Endothelial cell of umbilical vein (primary cell): ENCODE results near the gene PRDM2. TPM values are rescaled to one million over a fixed set of nuclear protein-coding genes. Genes with fewer than 3 reads are reported as not detected.

ENCODE experiments used
- BruUV-seq: library from RNA; stranded (reverse); fragments of 400-500 nt; replicated peaks from 2 replicates; lab custom pipeline; 2021; lab: Mats Ljungman, UMichigan
- CTCF ChIA-PET: fragments of 300-600, 350-600 bp; sonication (Branson Sonifier 250); formaldehyde crosslinking; loops from one replicate; lab custom pipeline; 2021; ENCODE audit warnings: antibody characterized with exemption, inconsistent platforms; lab: Charles Lee
- POLR2A ChIA-PET: fragments of 300-600, 350-600 bp; sonication (Branson Sonifier 250); formaldehyde crosslinking; loops from one replicate; lab custom pipeline; 2021; ENCODE audit warnings: antibody characterized with exemption, inconsistent platforms; lab: Charles Lee
- DNase-seq: peaks from one replicate; pipeline ENCODE4 v3.0.0-alpha.2; 2011; ENCODE audit warnings: low read depth, low spot score
- FAIRE-seq: peaks from 2 replicates; lab custom pipeline; 2011; peaks lifted over from hg19 to GRCh38; lab: Jason Lieb, UNC
- H2AFZ ChIP-seq: 2 replicates; pipeline ENCODE4 v1.6.0; 2012; ENCODE audit warnings: low read depth, low read length, control low read depth, inconsistent platforms
- H3K27ac ChIP-seq: 2 replicates; pipeline ENCODE4 v1.5.1; 2011; ENCODE audit warnings: low read depth, mild to moderate bottlenecking, control low read depth, low read length, moderate library complexity; ENCODE audit not compliant: insufficient read depth
- H3K27me3 ChIP-seq, 2 experiments: 2 replicates each; pipeline versions ENCODE4 v1.6.0 to v1.6.1; 2011; ENCODE audit warnings: low read length in 2 of 2, mixed read lengths in 1 of 2; ENCODE audit not compliant: control insufficient read depth in 2 of 2, insufficient read depth in 2 of 2
- H3K36me3 ChIP-seq, 2 experiments: 2 replicates in 1 of 2; 3 replicates in 1 of 2; pipeline ENCODE4 v1.5.1; 2011; ENCODE audit warnings: low read length in 2 of 2, mild to moderate bottlenecking in 1 of 2, moderate library complexity in 1 of 2; ENCODE audit not compliant: control insufficient read depth in 2 of 2, insufficient read depth in 2 of 2; ENCODE audit errors: extremely low read depth in 1 of 2
- H3K4me1 ChIP-seq: 3 replicates; pipeline ENCODE4 v1.5.1; 2011; ENCODE audit warnings: mild to moderate bottlenecking, low read length; ENCODE audit not compliant: control insufficient read depth, insufficient read depth; ENCODE audit errors: extremely low read depth
- H3K4me2 ChIP-seq: 2 replicates; pipeline ENCODE4 v1.6.1; 2011; ENCODE audit warnings: low read length, control low read depth, mixed read lengths; ENCODE audit not compliant: insufficient read depth
- H3K4me3 ChIP-seq, 3 experiments: fragments of 200-600 bp in 1 of 3; sonication (generic), shearing (Covaris generic) in 1 of 3; replicated peaks in 1 of 3; 2 replicates each; pipeline ENCODE4 v1.5.1; 2011 to 2016; ENCODE audit warnings: control low read depth in 3 of 3, low read length in 3 of 3, mild to moderate bottlenecking in 2 of 3, inconsistent platforms in 1 of 3, low read depth in 1 of 3, moderate library complexity in 1 of 3; ENCODE audit not compliant: insufficient read depth in 1 of 3
- H3K79me2 ChIP-seq: 2 replicates; pipeline ENCODE4 v1.6.0; 2012; ENCODE audit warnings: low read length, inconsistent platforms; ENCODE audit not compliant: control insufficient read depth, insufficient read depth
- H3K9ac ChIP-seq: replicated peaks from 2 replicates; pipeline ENCODE3; 2011; ENCODE audit warnings: low read length, control low read depth; ENCODE audit not compliant: insufficient read depth; ENCODE audit errors: extremely low read depth
- H3K9me1 ChIP-seq: replicated peaks from 3 replicates; pipeline ENCODE4 v1.6.0; 2011; ENCODE audit warnings: mild to moderate bottlenecking, low read length; ENCODE audit not compliant: control insufficient read depth, insufficient read depth; ENCODE audit errors: extremely low read depth
- H3K9me3 ChIP-seq: replicated peaks from 2 replicates; pipeline ENCODE4 v1.5.1; 2012; ENCODE audit warnings: low read length, inconsistent platforms; ENCODE audit not compliant: control insufficient read depth, insufficient read depth
- H4K20me1 ChIP-seq: replicated peaks from 2 replicates; pipeline ENCODE3; 2011; ENCODE audit warnings: mild to moderate bottlenecking, low read length; ENCODE audit not compliant: control insufficient read depth, insufficient read depth; ENCODE audit errors: extremely low read depth
- CTCF ChIP-seq, 2 donors: IDR thresholded peaks; 1 replicate in 1 of 2; 2 replicates in 1 of 2; pipeline ENCODE4 v1.5.1; 2011; ENCODE audit warnings: low read length in 2 of 2, mild to moderate bottlenecking in 2 of 2, moderate library complexity in 2 of 2, control low read depth in 1 of 2, inconsistent platforms in 1 of 2, low read depth in 1 of 2; ENCODE audit not compliant: insufficient read depth in 1 of 2; ENCODE audit errors: extremely low read depth in 1 of 2
- EZH2 ChIP-seq: IDR thresholded peaks from 2 replicates; pipeline ENCODE4 v1.6.1; 2012; ENCODE audit warnings: borderline replicate concordance, low read depth, mild to moderate bottlenecking, moderate library complexity, low read length, inconsistent platforms; ENCODE audit not compliant: severe bottlenecking
- FOS ChIP-seq: IDR thresholded peaks from 2 replicates; pipeline ENCODE4 v1.6.1; 2011; ENCODE audit warnings: mild to moderate bottlenecking, low read length, moderate library complexity, borderline replicate concordance; ENCODE audit not compliant: insufficient read depth
- GATA2 ChIP-seq: IDR thresholded peaks from 2 replicates; pipeline ENCODE4 v1.7.0; 2011; ENCODE audit warnings: low read depth, mild to moderate bottlenecking, moderate library complexity, mixed read lengths, low read length; ENCODE audit not compliant: insufficient read length, insufficient read depth
- JUN ChIP-seq: IDR thresholded peaks from 2 replicates; pipeline ENCODE4 v1.6.1; 2011; ENCODE audit warnings: borderline replicate concordance, low read depth; ENCODE audit not compliant: insufficient read length, insufficient read depth
- MAX ChIP-seq: IDR thresholded peaks from 2 replicates; pipeline ENCODE4 v1.6.1; 2011; ENCODE audit not compliant: insufficient read depth, insufficient read length
- MYC ChIP-seq: IDR thresholded peaks from one replicate; pipeline ENCODE4 v1.6.1; 2011; ENCODE audit warnings: mild to moderate bottlenecking, low read depth, low read length
- POLR2A ChIP-seq: IDR thresholded peaks from 2 replicates; pipeline ENCODE4 v1.6.1; 2012; ENCODE audit warnings: low read depth, mild to moderate bottlenecking, control low read depth, low read length
- POLR2AphosphoS5 ChIP-seq: IDR thresholded peaks from 2 replicates; pipeline ENCODE4 v1.6.1; 2012; ENCODE audit warnings: low read depth, mild to moderate bottlenecking, control low read depth, low read length, moderate library complexity; ENCODE audit not compliant: insufficient read depth
- dilution Hi-C: fragments of 300-500 bp; cut with MboI; formaldehyde crosslinking; loops from one replicate; pipeline ENCODE4 v1.15.0; 2019; ENCODE audit warnings: low sequenced_read_pairs; ENCODE audit not compliant: extremely low pct_ligation_motif_present
- intact Hi-C: fragments of 100-400 bp; cut with micrococcal nuclease; formaldehyde crosslinking; loops from one replicate; pipeline ENCODE4 v1.10.0; 2022
- polyA plus RNA-seq, 4 experiments: library from polyadenylated mRNA; depleted of rRNA in 3 of 4; stranded (reverse) in 3 of 4; unstranded in 1 of 4; fragments of >200 nt; gene quantifications; 2 replicates each; pipeline versions ENCODE4 v1.2.1 to v1.2.3, GENCODE V29; 2011 to 2012; ENCODE audit warnings: missing spikeins in 1 of 4
- total RNA-seq: library from RNA; stranded (reverse); gene quantifications from 2 replicates; pipeline ENCODE4 v1.2.3, GENCODE V29; 2021

Gene PRDM2
- total and polyA plus RNA-seq, 2 donors (not counting 3 experiments of a cell fraction or from before 2014, with no cell fraction given), result 11.3 to 35.7 TPM

- ChIA-PET CTCF (no interaction called here), POLR2A (no interaction called here)
- dilution Hi-C loops, result no loop called here
- Histone ChIP-seq H3K79me2 (no peaks in the 10 kb centered on the region), H3K9me3 (no peaks in the 10 kb centered on the region), H2AFZ (no peak overlapping the region), H3K4me1 (no peaks in the 10 kb centered on the region), H3K4me3 (no peak overlapping the region), H3K9me1 (no peaks in the 10 kb centered on the region), H3K36me3 (no peaks in the 10 kb centered on the region), H3K27ac (no peak overlapping the region), H4K20me1 (no peaks in the 10 kb centered on the region), H3K27me3 (no peaks in the 10 kb centered on the region), H3K9ac (no peak overlapping the region), H3K4me2 (no peak overlapping the region)
- DNase-seq, result no peak
- TF ChIP-seq POLR2AphosphoS5, result no peak
- TF ChIP-seq POLR2A, result no peak
- no peak for TF ChIP-seq JUN
- TF ChIP-seq CTCF (IDR thresholded peaks at IDR 0.05; ENCODE audit: extremely low read depth in 1 of 2, insufficient read depth in 1 of 2, low read depth in 1 of 2, low read length in 2 of 2), result no peak
- no peak for TF ChIP-seq MYC
- TF ChIP-seq FOS, result no peak
- no peak for TF ChIP-seq MAX
- TF ChIP-seq GATA2, result no peak
- no peak for TF ChIP-seq EZH2
- no TSS peak for BruUV-seq
- intact Hi-C loops, result no loop called here
- no peak for FAIRE-seq
Measured at GRCh38 chr1:13681921-13682320, 18.1 kb upstream of the PRDM2 start.
